H9 (cell line): ENCODE measurements around the gene IFNA13. TPM values are rescaled to one million over a fixed set of nuclear protein-coding genes. Genes with fewer than 3 reads are reported as not detected.
"Not testable (repeated sequence)": the region's sequence is repeated elsewhere in the genome, so short reads cannot be mapped to it uniquely, and the experiment has no call there.

Experiments used
- DNase-seq: peaks from one replicate; pipeline ENCODE4 v3.0.0-alpha.2; 2017
- H2AFZ ChIP-seq: one replicate; pipeline ENCODE4 v1.6.1; 2013; ENCODE audit warnings: mild to moderate bottlenecking, low read length, control low read depth, moderate library complexity
- H2AK5ac ChIP-seq: 2 replicates; pipeline ENCODE4 v1.6.1; 2013; ENCODE audit warnings: low read length, control low read depth, mixed read lengths; ENCODE audit not compliant: insufficient read length
- H2BK120ac ChIP-seq: one replicate; pipeline ENCODE4 v1.6.1; 2013; ENCODE audit warnings: low read depth, mild to moderate bottlenecking, low read length, control low read depth, inconsistent platforms; ENCODE audit not compliant: poor library complexity, severe bottlenecking
- H2BK12ac ChIP-seq: 2 replicates; pipeline ENCODE4 v1.6.1; 2013; ENCODE audit warnings: low read length, control low read depth, mixed read lengths, low read depth; ENCODE audit not compliant: insufficient read length
- H2BK15ac ChIP-seq: 2 replicates; pipeline ENCODE4 v1.6.1; 2013; ENCODE audit warnings: low read depth, low read length, control low read depth
- H2BK20ac ChIP-seq: one replicate; pipeline ENCODE4 v1.6.1; 2013; ENCODE audit warnings: low read depth, mild to moderate bottlenecking, low read length, control low read depth, inconsistent platforms; ENCODE audit not compliant: poor library complexity, severe bottlenecking
- H2BK5ac ChIP-seq: 2 replicates; pipeline ENCODE4 v1.6.1; 2013; ENCODE audit warnings: low read length, control low read depth, mixed read lengths; ENCODE audit not compliant: insufficient read length
- H3K14ac ChIP-seq: 2 replicates; pipeline ENCODE4 v1.6.1; 2013; ENCODE audit warnings: low read length, control low read depth; ENCODE audit not compliant: insufficient read depth
- H3K18ac ChIP-seq: 2 replicates; pipeline ENCODE4 v1.6.1; 2013; ENCODE audit warnings: low read depth, mild to moderate bottlenecking, mixed read lengths, low read length, control low read depth; ENCODE audit not compliant: insufficient read length
- H3K23ac ChIP-seq: 2 replicates; pipeline ENCODE4 v1.6.1; 2013; ENCODE audit warnings: low read length, control low read depth, mixed read lengths, low read depth; ENCODE audit not compliant: insufficient read length
- H3K23me2 ChIP-seq: 2 replicates; pipeline ENCODE4 v1.6.1; 2013; ENCODE audit warnings: low read depth, mild to moderate bottlenecking, mixed read lengths, low read length, control low read depth; ENCODE audit not compliant: insufficient read length, poor library complexity, severe bottlenecking
- H3K27ac ChIP-seq: 2 replicates; pipeline ENCODE4 v1.5.1; 2013; ENCODE audit warnings: low read length, control low read depth, mixed read lengths, low read depth; ENCODE audit not compliant: insufficient read length
- H3K27me3 ChIP-seq: 2 replicates; pipeline ENCODE4 v1.6.1; 2013; ENCODE audit warnings: low read length, control low read depth, inconsistent platforms; ENCODE audit not compliant: insufficient read depth
- H3K4ac ChIP-seq: 2 replicates; pipeline ENCODE4 v1.6.1; 2013; ENCODE audit warnings: low read depth, mild to moderate bottlenecking, control low read depth, inconsistent platforms, low read length, moderate library complexity
- H3K4me1 ChIP-seq: 2 replicates; pipeline ENCODE4 v1.6.1; 2013; ENCODE audit warnings: low read length, control low read depth, inconsistent platforms; ENCODE audit not compliant: insufficient read depth
- H3K4me2 ChIP-seq: 2 replicates; pipeline ENCODE4 v1.6.1; 2013; ENCODE audit warnings: low read length, control low read depth, mixed read lengths; ENCODE audit not compliant: insufficient read length, insufficient read depth
- H3K56ac ChIP-seq: 2 replicates; pipeline ENCODE4 v1.6.1; 2013; ENCODE audit warnings: low read depth, mild to moderate bottlenecking, mixed read lengths, low read length, control low read depth; ENCODE audit not compliant: insufficient read length
- H3K79me1 ChIP-seq: 2 replicates; pipeline ENCODE4 v1.6.1; 2013; ENCODE audit warnings: low read depth, mild to moderate bottlenecking, moderate library complexity, low read length, control low read depth, inconsistent platforms; ENCODE audit not compliant: insufficient read depth, poor library complexity, severe bottlenecking
- H3K79me2 ChIP-seq: 2 replicates; pipeline ENCODE4 v1.6.1; 2013; ENCODE audit warnings: low read length, control low read depth, inconsistent platforms; ENCODE audit not compliant: insufficient read depth
- H3K9ac ChIP-seq: 2 replicates; pipeline ENCODE4 v1.6.1; 2013; ENCODE audit warnings: low read length, control low read depth, mixed read lengths; ENCODE audit not compliant: insufficient read length; ENCODE audit errors: extremely low read depth
- H3K9me3 ChIP-seq: one replicate; pipeline ENCODE4 v1.6.1; 2013; ENCODE audit warnings: low read depth, low read length, inconsistent platforms; ENCODE audit not compliant: control insufficient read depth
- H3T11ph ChIP-seq: one replicate; pipeline ENCODE4 v1.6.1; 2013; ENCODE audit warnings: mild to moderate bottlenecking, low read length, control low read depth, inconsistent platforms
- H4K20me1 ChIP-seq: one replicate; pipeline ENCODE4 v1.6.1; 2013; ENCODE audit not compliant: control insufficient read depth, insufficient read length, insufficient read depth
- H4K5ac ChIP-seq: 2 replicates; pipeline ENCODE4 v1.6.1; 2013; ENCODE audit warnings: low read depth, mild to moderate bottlenecking, mixed read lengths, low read length, control low read depth; ENCODE audit not compliant: insufficient read length
- H4K8ac ChIP-seq: replicated peaks from 2 replicates; pipeline ENCODE4 v1.6.1; 2013; ENCODE audit warnings: low read length, control low read depth, mixed read lengths, low read depth; ENCODE audit not compliant: insufficient read length
- H4K91ac ChIP-seq: 2 replicates; pipeline ENCODE4 v1.6.1; 2013; ENCODE audit warnings: low read depth, mild to moderate bottlenecking, moderate library complexity, mixed read lengths, low read length, control low read depth; ENCODE audit not compliant: insufficient read length
- H3K27ac Mint-ChIP-seq, 3 experiments: 2 replicates in 2 of 3; 3 replicates in 1 of 3; pipeline ENCODE4 v1.8.0; 2020 to 2021; ENCODE audit warnings: mixed read lengths in 3 of 3, mild to moderate bottlenecking in 1 of 3, moderate library complexity in 1 of 3
- H3K27me3 Mint-ChIP-seq: 2 replicates; pipeline ENCODE4 v1.8.0; 2021; ENCODE audit warnings: low read depth, mild to moderate bottlenecking, moderate library complexity, mixed read lengths
- H3K36me3 Mint-ChIP-seq, 3 experiments: 2 replicates in 2 of 3; 3 replicates in 1 of 3; pipeline ENCODE4 v1.8.0; 2020 to 2021; ENCODE audit warnings: low read depth in 3 of 3, mixed read lengths in 3 of 3; ENCODE audit not compliant: insufficient read depth in 1 of 3
- H3K4me1 Mint-ChIP-seq, 2 experiments: 2 replicates each; pipeline ENCODE4 v1.8.0; 2020; ENCODE audit warnings: mixed read lengths in 2 of 2
- H3K4me3 Mint-ChIP-seq, 2 experiments: 2 replicates in 1 of 2; 3 replicates in 1 of 2; pipeline ENCODE4 v1.8.0; 2020 to 2021; ENCODE audit warnings: mild to moderate bottlenecking in 2 of 2, mixed read lengths in 2 of 2, moderate library complexity in 1 of 2
- H3K9me3 Mint-ChIP-seq, 2 experiments: 2 replicates in 1 of 2; 3 replicates in 1 of 2; pipeline ENCODE4 v1.8.0; 2020; ENCODE audit warnings: mild to moderate bottlenecking in 2 of 2, mixed read lengths in 2 of 2, moderate library complexity in 1 of 2
- WGBS: extraction: QIAGEN DNeasy Blood & Tissue Kit; methylation state at CpG from one replicate; pipeline ENCODE4 v1.1.7; 2013; ENCODE audit warnings: missing lambda C conversion rate, low lambda C conversion rate, mixed read lengths; ENCODE audit not compliant: insufficient read length; ENCODE audit errors: extremely low coverage; 5-methylcytosine and 5-hydroxymethylcytosine counted together
- total RNA-seq: library from RNA; stranded (reverse); gene quantifications from 2 replicates; pipeline ENCODE4 v1.2.1, GENCODE V29; 2021

Gene IFNA13
- total RNA-seq, 1 experiment from 2014 or later = not detected

DNA sequence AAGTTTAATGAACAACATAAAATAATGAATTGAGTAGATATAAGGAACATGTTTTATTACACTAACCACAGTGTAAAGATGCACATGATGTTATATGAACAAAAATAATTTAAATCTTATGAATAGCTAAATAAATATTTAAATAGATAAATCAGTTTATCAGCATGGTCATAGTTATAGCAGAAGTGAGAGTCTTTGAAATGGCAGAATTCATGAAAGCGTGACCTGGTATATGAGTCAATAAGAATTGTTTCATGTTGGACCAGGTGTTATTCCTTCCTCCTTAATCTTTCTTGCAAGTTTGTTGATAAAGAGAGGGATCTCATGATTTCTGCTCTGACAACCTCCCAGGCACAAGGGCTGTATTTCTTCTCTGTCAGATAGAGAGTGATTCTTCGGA lies 688 bp downstream of the IFNA13 start:
- H4K5ac ChIP-seq, H3K4ac ChIP-seq, H3K9me3 ChIP-seq, H3K14ac ChIP-seq, H2BK5ac ChIP-seq, H4K8ac ChIP-seq, H2AFZ ChIP-seq, H4K20me1 ChIP-seq, H3K4me1 ChIP-seq, H4K91ac ChIP-seq, H2BK120ac ChIP-seq, H3K23me2 ChIP-seq, H3K56ac ChIP-seq, H3K18ac ChIP-seq, H3K9ac ChIP-seq, H3K4me2 ChIP-seq, H3T11ph ChIP-seq, H3K23ac ChIP-seq, H3K79me2 ChIP-seq, H2AK5ac ChIP-seq, DNase-seq, H2BK15ac ChIP-seq, H3K27me3 ChIP-seq, H2BK20ac ChIP-seq, H3K27ac Mint-ChIP-seq, H3K79me1 ChIP-seq, H3K27me3 Mint-ChIP-seq, H3K4me3 Mint-ChIP-seq, H3K4me1 Mint-ChIP-seq, H3K9me3 Mint-ChIP-seq, H2BK12ac ChIP-seq, H3K36me3 Mint-ChIP-seq, H3K27ac ChIP-seq: not testable (repeated sequence)
- no CpG with 5 or more reads among the region's 2 CpGs for WGBS
